NB4 (cell line): Measurements from ENCODE around the gene UPB1.

Source experiments
- POLR2A ChIP-seq: IDR thresholded peaks from 2 replicates; pipeline ENCODE4 v1.6.1; 2011; ENCODE audit warnings: mild to moderate bottlenecking; ENCODE audit not compliant: insufficient read length; ENCODE audit errors: extremely low read depth
- TF ChIP-seq, protein P1 (sequence below): IDR thresholded peaks from one replicate; pipeline ENCODE4 v1.5.1; 2012; ENCODE audit warnings: low read depth, low read length

DNA sequence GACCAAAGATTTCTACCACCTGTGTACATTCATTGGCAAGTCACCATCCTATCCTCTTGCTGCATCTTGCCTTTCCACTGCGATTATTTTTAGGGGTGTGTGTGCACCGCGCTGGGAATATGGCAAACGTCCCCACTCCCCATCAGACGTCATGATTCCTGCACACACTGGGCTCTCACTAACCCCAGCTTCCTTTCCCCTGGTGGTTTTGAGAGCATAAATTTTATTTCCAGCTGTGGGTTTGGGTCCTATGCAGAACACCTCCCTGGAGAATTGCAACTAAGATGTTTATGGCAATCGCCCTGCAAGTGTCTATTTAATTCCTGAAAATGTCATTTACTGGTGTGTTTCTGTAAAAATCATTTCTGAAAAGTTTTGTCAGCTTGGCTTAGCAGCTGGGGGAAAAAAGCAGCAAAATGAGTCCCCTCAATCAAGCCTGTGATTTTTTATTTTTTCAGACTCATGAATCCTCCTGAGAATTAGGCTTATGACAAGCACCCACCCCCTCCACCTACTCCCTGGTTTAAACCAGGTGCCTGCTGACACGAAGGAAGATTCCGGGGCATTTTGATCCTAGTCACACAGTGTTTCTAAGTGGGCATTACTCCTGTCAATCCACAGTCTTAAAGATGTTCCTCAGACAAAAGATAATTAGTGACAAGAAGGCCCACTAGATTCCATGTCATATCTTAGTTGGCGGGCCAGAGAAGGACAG is 23.8 kb downstream of the UPB1 start:
- TF ChIP-seq, protein P1, sequence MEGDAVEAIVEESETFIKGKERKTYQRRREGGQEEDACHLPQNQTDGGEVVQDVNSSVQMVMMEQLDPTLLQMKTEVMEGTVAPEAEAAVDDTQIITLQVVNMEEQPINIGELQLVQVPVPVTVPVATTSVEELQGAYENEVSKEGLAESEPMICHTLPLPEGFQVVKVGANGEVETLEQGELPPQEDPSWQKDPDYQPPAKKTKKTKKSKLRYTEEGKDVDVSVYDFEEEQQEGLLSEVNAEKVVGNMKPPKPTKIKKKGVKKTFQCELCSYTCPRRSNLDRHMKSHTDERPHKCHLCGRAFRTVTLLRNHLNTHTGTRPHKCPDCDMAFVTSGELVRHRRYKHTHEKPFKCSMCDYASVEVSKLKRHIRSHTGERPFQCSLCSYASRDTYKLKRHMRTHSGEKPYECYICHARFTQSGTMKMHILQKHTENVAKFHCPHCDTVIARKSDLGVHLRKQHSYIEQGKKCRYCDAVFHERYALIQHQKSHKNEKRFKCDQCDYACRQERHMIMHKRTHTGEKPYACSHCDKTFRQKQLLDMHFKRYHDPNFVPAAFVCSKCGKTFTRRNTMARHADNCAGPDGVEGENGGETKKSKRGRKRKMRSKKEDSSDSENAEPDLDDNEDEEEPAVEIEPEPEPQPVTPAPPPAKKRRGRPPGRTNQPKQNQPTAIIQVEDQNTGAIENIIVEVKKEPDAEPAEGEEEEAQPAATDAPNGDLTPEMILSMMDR: no peak
- no peak for TF ChIP-seq POLR2A
